ENCODE measurements around the gene WDR20.

GRCh38 chr14:102239231-102239630, 99.5 kb downstream of the WDR20 start:
- TF ChIP-seq, protein P1, sequence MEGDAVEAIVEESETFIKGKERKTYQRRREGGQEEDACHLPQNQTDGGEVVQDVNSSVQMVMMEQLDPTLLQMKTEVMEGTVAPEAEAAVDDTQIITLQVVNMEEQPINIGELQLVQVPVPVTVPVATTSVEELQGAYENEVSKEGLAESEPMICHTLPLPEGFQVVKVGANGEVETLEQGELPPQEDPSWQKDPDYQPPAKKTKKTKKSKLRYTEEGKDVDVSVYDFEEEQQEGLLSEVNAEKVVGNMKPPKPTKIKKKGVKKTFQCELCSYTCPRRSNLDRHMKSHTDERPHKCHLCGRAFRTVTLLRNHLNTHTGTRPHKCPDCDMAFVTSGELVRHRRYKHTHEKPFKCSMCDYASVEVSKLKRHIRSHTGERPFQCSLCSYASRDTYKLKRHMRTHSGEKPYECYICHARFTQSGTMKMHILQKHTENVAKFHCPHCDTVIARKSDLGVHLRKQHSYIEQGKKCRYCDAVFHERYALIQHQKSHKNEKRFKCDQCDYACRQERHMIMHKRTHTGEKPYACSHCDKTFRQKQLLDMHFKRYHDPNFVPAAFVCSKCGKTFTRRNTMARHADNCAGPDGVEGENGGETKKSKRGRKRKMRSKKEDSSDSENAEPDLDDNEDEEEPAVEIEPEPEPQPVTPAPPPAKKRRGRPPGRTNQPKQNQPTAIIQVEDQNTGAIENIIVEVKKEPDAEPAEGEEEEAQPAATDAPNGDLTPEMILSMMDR (IDR thresholded peaks at IDR 0.05), result no peak
- TF ChIP-seq POLR2A (IDR thresholded peaks at IDR 0.05), result no peak
